Stimulated activated CD4-positive, alpha-beta T cell treated with anti-CD3 and anti-CD28 coated beads, Interleukin-4, amount 100 ng/mL, for 48 hours (primary cell): Measurements from ENCODE around the gene KNSTRN.

Source experiments
- DNase-seq, 2 donors: peaks; one replicate each; pipeline ENCODE4 v3.0.0-alpha.2; 2020; ENCODE audit warnings: low read depth in 2 of 2

Gene KNSTRN

DNA sequence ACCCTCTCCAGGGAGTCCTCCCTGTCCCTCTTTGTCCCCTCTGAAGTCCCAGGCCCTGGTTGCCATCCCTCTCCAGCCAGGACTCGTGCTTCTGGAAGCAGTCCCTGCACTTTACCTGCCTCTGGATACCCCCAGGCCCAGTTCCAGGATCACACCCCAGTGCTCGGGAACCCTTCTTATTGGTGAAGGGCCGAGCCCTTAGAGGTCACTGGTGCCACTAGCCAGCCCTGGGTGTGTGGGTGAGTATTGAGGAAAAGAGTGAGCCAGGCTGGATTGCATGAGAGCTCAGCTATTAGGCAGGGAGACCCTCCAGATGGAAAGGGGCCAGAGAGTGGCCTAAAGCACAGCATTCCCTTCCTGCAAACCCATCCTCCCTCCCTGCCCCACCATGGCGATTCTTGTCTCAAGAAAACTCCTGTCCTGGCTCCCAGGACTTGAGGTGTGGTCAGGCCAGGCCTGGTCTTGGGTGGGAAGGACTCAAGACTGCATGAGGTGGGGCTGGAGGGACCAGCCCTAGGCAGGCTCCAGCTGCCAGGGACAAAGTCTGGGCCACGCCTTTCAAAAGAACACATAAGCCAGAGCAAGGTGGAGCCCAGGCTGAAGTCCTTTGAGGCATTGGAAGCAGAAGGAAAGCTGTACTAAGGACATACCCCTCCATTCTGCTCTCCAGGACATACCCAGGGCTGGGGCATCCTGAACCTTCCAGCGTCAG lies 36.5 kb upstream of the KNSTRN start:
- DNase-seq: no peak

DNA sequence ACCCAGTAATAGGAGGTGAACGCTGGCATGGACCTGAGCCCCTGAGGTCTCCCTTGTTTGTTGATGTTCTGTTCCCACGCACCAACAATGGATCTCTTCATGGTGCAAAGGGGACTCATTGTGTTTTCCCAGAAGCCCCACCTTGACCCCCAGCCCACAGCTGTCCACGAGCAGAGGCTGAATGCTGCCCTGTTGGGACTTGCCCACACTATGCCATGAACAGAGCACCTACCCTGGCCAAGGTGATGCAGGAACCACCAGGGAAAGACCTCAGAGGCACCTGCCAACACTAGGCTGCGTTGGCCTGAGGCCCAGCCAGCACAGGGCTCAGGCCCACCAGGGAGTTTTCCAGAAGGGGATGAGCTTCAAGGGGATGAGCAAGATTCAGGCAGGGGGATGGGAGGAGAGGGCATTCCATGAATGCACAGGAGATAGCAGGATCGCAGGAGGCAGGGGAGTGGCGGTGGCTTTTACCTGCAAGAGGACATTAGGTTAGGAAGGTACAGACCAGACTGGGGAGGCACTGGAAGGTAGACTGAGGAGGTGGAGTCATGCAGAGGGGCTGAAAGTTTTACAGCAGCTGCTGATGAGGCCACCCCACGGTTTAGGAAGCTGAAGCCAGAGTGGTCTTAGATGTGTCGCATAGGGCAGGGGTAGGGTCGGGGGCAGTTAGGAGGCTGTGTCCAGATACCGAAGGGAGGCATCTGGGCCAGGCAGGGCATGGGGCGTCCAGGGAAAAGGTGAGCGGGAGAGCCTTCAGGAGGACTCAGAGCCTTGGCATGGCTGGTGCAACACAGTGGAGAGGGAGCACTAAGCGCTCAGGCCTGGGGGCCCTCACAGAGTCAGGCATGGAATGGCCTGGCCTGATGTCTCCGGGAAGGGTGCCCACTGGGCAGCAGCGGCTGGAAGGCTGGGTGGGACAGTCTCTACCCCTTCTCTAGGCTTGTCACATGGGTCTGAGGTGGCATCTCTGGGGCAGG lies 35.7 kb upstream of the KNSTRN start:
- DNase-seq: no peak

DNA sequence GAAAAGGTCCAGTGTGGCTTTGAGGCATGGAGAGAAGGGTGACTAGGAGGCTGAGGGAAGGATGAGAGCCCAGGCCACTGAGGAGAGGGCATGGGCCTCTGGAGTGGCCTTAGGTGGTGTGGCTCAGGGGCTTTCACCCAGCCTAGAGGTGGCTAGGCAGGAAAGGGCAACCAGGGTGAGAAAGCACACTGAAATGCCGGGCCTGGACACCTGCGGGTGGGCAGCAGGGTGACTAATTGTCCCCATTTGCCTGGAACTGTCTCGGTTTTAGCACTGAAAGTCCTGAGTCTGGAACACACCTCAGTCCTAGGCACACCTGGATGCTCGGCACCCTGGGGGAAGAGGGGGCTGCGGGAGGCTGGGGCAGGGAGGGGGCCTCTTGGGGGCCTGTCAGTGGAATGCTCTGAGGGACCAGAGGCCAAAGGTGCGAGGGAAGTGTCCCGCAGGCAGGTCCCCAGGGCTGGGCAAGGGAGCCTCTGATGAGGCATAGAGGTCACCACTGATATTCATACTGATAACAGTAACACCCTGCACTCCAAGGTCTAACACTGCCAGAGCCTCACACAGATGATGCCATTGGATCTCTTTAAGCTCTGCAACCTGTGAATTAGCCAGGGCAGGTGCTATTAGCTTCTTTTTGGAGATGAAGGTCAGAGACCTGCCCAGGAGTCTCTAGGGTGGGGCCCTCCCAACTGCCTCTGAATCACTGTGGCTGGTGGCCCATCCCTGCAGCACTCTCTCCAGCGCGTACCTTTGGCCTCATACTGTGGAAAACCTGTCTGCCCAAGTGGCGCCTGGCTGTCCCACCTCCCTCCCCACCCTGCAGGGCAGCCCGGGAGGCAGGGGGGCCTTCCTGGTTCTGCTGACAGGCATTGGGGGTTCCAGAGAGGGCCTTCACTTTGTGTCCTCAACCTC lies 34.7 kb upstream of the KNSTRN start:
- DNase-seq: no peak

DNA sequence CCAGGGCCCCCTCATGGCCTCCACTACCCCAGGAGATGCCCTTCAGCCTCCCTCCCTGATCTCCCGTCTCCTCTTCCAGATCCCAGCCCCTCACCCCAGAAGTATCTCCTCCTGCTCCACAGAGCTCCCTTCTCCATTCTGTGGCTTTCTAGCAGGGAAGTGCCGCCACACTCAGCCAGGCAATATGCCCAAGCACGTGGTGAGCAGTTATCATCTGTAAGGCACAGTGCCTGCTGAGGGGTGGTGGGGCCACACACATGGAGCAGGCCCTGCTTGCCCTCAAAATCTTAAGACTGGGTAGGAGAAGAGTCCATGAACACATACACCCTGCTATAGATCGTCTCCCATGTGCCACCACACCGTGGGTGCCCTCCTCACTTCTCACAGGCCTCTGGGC lies 34.0 kb upstream of the KNSTRN start:
- DNase-seq: no peak

DNA sequence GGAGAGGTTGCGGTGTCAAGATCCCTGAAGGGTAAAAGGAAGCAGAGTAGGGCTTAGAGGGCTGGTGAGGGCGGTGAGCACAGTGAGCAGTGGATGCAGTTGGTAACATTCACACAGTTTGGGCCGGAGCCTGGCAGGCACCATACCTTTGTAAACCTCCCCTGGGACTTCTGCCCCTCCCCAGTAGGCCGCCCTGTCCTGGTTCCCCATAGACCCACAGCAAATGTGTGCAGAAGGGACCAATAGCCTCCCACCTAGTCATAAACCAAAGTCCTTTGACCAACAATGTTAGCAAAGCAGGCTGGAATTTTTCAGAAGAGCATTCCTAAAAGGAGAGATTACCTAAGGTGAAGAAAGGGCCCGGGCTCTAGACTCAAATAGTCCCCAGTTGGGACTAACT lies 33.4 kb upstream of the KNSTRN start:
- DNase-seq: no peak

- no peak for DNase-seq
Measured at GRCh38 chr15:40352281-40352901, 30.1 kb upstream of the KNSTRN start.

DNA sequence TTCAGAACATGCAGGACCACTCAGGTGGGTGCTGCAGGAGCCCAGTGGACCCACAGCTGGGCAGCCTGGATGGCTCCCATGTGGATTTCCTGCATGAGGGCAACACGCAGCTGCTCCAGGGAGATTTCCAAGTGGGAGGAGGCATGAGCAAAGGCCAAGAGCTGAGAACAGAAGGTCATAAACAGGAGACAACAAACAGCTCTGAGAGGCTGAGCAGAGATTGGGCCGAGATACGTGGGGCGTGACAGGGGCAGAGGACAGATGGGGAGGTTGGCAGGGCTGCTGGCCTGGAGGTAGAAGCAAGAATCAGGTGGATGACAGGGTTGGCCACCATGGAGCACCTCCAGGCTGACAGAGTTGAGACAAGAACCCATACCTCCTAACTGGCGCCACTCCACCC lies 28.8 kb upstream of the KNSTRN start:
- DNase-seq: no peak

DNA sequence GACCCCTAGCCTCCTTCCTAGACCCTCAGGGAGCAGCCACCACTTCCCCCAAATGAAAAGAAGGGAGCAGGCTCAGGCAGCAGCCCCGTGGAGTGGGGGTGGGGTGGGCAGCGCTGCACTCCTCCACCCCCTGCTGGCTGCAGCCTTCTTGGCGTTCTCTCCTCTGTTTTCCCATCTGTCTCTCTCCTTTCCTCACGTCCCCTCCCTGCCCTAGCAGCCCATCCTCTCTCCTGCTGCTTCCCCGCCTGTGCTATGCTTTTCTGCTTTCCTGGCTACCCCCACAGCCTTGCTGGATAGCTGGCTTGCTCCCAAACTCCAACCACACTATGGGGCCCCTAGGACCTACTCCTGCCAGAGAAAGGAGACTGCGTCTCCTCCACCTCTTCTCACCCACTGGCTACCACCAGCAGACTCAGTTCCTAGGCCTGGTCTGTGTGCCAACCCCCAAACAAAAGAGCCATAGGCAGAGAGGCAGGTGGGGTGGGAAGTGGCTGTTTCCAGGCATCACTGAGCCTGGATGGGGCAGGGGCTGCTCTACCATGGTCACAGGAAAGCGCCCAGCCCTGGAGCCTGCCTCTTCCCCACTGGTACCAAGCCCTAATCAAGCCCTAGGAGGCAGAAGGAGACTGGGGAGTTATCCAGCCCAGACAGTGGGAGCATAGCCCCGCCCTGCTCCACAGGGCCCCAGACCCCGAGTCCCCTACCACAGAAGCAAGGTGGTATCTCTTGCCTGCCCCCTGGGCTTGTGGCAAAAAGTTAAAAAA lies 27.9 kb upstream of the KNSTRN start:
- no peak for DNase-seq

- DNase-seq: no peak
Measured at GRCh38 chr15:40355976-40356585, 26.4 kb upstream of the KNSTRN start.

DNA sequence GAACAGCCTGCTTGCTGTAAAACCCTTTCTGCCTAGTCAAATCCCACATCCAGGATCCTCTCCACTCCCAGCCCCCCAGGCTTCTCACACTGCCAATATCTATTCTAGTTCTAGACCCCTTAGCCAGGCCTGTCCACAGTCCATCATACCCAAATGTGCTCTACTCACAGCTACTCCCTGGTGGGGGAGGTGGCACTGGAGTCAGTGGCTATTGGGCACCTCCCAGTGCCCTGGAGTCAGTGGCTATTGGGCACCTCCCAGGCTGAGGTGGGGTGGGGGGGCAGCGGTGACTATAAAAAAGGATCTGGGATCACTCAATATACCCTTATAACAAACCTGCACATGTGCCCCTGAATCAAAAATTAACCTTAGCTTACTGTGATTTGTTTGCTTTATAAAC lies 25.3 kb upstream of the KNSTRN start:
- no peak for DNase-seq

- peak; percentile 88 to 89 for DNase-seq
Measured at GRCh38 chr15:40357723-40358470, 24.6 kb upstream of the KNSTRN start, which contains the start of gene DISP2. Gene DISP2, plus strand, starts transcription at chr15:40358219. Its CDS starts 103 bp downstream, at chr15:40358322.

GRCh38 chr15:40358471-40359353 lies 23.8 kb upstream of the KNSTRN start:
- no peak for DNase-seq

- DNase-seq: no peak
Measured at GRCh38 chr15:40360015-40360414, 22.5 kb upstream of the KNSTRN start.

- DNase-seq: no peak
Measured at GRCh38 chr15:40361640-40362039, 20.9 kb upstream of the KNSTRN start.

GRCh38 chr15:40363611-40364010 lies 18.9 kb upstream of the KNSTRN start:
- no peak for DNase-seq

DNA sequence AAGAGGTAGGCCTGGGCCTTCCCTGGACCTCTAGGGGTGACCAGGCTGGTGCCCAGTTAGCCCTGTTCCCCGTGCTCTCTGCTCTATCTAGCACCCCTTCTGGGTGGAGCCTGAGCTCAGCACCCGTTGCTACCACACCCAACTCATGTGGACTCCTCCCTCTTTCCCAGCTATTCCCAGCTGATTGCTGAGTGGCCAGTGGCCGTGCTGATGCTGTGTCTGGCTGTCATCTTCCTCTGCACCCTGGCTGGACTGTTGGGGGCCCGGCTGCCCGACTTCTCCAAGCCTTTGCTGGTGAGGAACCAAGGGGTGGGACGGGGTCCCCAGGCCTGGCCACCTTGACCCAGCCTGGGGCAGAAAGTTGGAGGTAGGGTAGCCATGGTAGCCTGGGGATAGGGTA lies 18.3 kb upstream of the KNSTRN start:
- DNase-seq: no peak

- no peak for DNase-seq
Measured at GRCh38 chr15:40365016-40365415, 17.5 kb upstream of the KNSTRN start.
